ENCODE data around the gene ANXA3. TPM values are rescaled to one million over a fixed set of nuclear protein-coding genes. Genes with fewer than 3 reads are reported as not detected.

The ANXA3 gene
- total and polyA plus RNA-seq, 2 donors (not counting 1 experiment from before 2014, with no cell fraction given): not detected

DNA sequence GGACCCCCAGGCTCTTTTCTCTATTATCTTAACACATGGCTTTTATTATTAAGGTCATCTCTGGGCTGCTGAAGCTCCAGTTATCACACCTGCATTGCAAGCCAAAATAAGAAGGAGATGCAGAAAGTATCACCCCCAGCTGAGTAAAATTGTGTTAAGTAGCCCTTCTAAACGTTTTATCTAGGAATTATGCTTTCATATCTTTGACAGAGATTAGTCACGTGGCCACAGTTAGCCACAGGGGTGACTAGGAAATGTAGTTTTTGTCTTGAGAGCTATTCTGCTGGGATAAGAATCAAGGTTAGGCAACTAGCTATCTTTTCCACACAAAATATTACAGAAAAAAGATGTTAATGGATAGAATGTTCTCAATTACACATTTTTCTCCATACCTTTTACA, 102.1 kb downstream of the ANXA3 start:
- Histone ChIP-seq H3K9me3 (ENCODE audit: control extremely low read depth in 1 of 3, control insufficient read depth in 2 of 3, insufficient read depth in 1 of 3, low read length in 2 of 3) (no peaks in the 10 kb centered on the region), H3K27ac (ENCODE audit: low read length in 2 of 2) (no peak overlapping the region), H3K36me3 (replicated peaks in 1 of 2; ENCODE audit: control extremely low read depth in 1 of 2, control insufficient read depth in 1 of 2, extremely low read depth in 1 of 2, insufficient read depth in 2 of 2, low read length in 1 of 2) (no peaks in the 10 kb centered on the region), H4K20me1 (ENCODE audit: control insufficient read depth, insufficient read depth, low read length, poor library complexity, severe bottlenecking) (no peaks in the 10 kb centered on the region), H3K9ac (ENCODE audit: low read length) (no peak overlapping the region), H2AFZ (ENCODE audit: insufficient read depth, low read depth, low read length, poor library complexity, severe bottlenecking) (no peak overlapping the region), H3K4me3 (ENCODE audit: control extremely low read depth in 1 of 5, extremely low read depth in 1 of 5, insufficient read depth in 1 of 5, low read depth in 2 of 5, low read length in 4 of 5) (no peak overlapping the region), H3K4me2 (replicated peaks; ENCODE audit: low read depth, low read length, poor library complexity, severe bottlenecking) (no peak overlapping the region), H3K4me1 (ENCODE audit: control insufficient read depth in 2 of 2, insufficient read depth in 2 of 2, low read length in 2 of 2) (peaks cover 32 to 34% of the 10 kb centered on the region in 2 donors), H3K27me3 (replicated peaks in 1 of 4; ENCODE audit: control extremely low read depth in 1 of 4, control insufficient read depth in 3 of 4, insufficient read depth in 4 of 4, low read length in 3 of 4) (no peaks in the 10 kb centered on the region), H3K79me2 (ENCODE audit: control insufficient read depth, insufficient read depth, low read length) (no peaks in the 10 kb centered on the region)
- Mint-ChIP-seq H3K27ac (no peak overlapping the region), H3K9me3 (ENCODE audit: insufficient read depth) (no peaks in the 10 kb centered on the region), H3K27me3 (no peaks in the 10 kb centered on the region), H3K4me3 (no peak overlapping the region), H3K4me1 (peaks cover 40% of the 10 kb centered on the region)
- ChIA-PET CTCF (interaction anchor here (0.6 to 2.5 kb wide), 2 partner anchors 8 to 32 kb away, joined by 5 to 11 read pairs; no protein-coding TSS in a partner anchor), POLR2A (interaction anchor here (0.6 kb wide), 1 partner anchor 617 kb away, joined by 3 read pairs; no protein-coding TSS in a partner anchor)
- intact Hi-C loops (cut with micrococcal nuclease): no loop called here
- ATAC-seq (ENCODE audit: low read depth): no peak
- no CpG with 5 or more reads among the region's 2 CpGs for WGBS (ENCODE audit: insufficient coverage)
- no peak for TF ChIP-seq CTCF (IDR thresholded peaks at IDR 0.05)
- TF ChIP-seq EZH2 (IDR thresholded peaks at IDR 0.05; ENCODE audit: borderline replicate concordance, insufficient read depth, low read depth, low read length, poor library complexity, severe bottlenecking): no peak
- no peak for DNase-seq

- POLR2A ChIA-PET: no interaction called here
- no peak overlapping the region for H3K4me2 ChIP-seq (replicated peaks; ENCODE audit: low read depth, low read length, poor library complexity, severe bottlenecking)
- no peaks in the 10 kb centered on the region for H3K9me3 ChIP-seq (ENCODE audit: control extremely low read depth in 1 of 3, control insufficient read depth in 2 of 3, insufficient read depth in 1 of 3, low read length in 2 of 3)
- intact Hi-C loops (cut with micrococcal nuclease): loop anchor here (5.0 kb wide), 1 partner anchor 37 kb away; no protein-coding TSS in a partner anchor
- Mint-ChIP-seq H3K9me3 (ENCODE audit: insufficient read depth) (no peaks in the 10 kb centered on the region), H3K4me1 (peaks cover 41% of the 10 kb centered on the region), H3K27ac (no peak overlapping the region), H3K4me3 (no peak overlapping the region), H3K27me3 (no peaks in the 10 kb centered on the region)
- H3K4me3 ChIP-seq (ENCODE audit: control extremely low read depth in 1 of 5, extremely low read depth in 1 of 5, insufficient read depth in 1 of 5, low read depth in 2 of 5, low read length in 4 of 5): no peak overlapping the region
- H2AFZ ChIP-seq (ENCODE audit: insufficient read depth, low read depth, low read length, poor library complexity, severe bottlenecking): no peak overlapping the region
- CTCF ChIA-PET: interaction anchor here (2.5 kb wide), 1 partner anchor 10 kb away, joined by 11 read pairs; no protein-coding TSS in a partner anchor
- 67% methylated on average over 1 of the region's 1 CpG for WGBS (ENCODE audit: insufficient coverage)
- no peaks in the 10 kb centered on the region for H3K79me2 ChIP-seq (ENCODE audit: control insufficient read depth, insufficient read depth, low read length)
- H3K9ac ChIP-seq (ENCODE audit: low read length): no peak overlapping the region
- H3K36me3 ChIP-seq (replicated peaks in 1 of 2; ENCODE audit: control extremely low read depth in 1 of 2, control insufficient read depth in 1 of 2, extremely low read depth in 1 of 2, insufficient read depth in 2 of 2, low read length in 1 of 2): no peaks in the 10 kb centered on the region
- peaks cover 29 to 33% of the 10 kb centered on the region in 2 donors for H3K4me1 ChIP-seq (ENCODE audit: control insufficient read depth in 2 of 2, insufficient read depth in 2 of 2, low read length in 2 of 2)
- no peak overlapping the region for H3K27ac ChIP-seq (ENCODE audit: low read length in 2 of 2)
- TF ChIP-seq EZH2 (IDR thresholded peaks at IDR 0.05; ENCODE audit: borderline replicate concordance, insufficient read depth, low read depth, low read length, poor library complexity, severe bottlenecking) (no peak), CTCF (IDR thresholded peaks at IDR 0.05) (no peak)
- H3K27me3 ChIP-seq (replicated peaks in 1 of 4; ENCODE audit: control extremely low read depth in 1 of 4, control insufficient read depth in 3 of 4, insufficient read depth in 4 of 4, low read length in 3 of 4): no peaks in the 10 kb centered on the region
- ATAC-seq (ENCODE audit: low read depth): no peak
- DNase-seq: no peak
- H4K20me1 ChIP-seq (ENCODE audit: control insufficient read depth, insufficient read depth, low read length, poor library complexity, severe bottlenecking): no peaks in the 10 kb centered on the region
Measured at GRCh38 chr4:78654807-78655206, 103.2 kb downstream of the ANXA3 start.

All from B cell (primary cell).